NCI-H510A treated with DMSO at 0.1 percent for 48 hours (cell line): Measurements from ENCODE around the gene MCTS1.
A peak's percentile ranks its signal among the peaks of the same experiment; 100 is the strongest.

ENCODE experiments used
- DNase-seq: peaks from one replicate; lab custom pipeline; 2025; lab: John Stamatoyannopoulos, UW

Gene MCTS1, protein sequence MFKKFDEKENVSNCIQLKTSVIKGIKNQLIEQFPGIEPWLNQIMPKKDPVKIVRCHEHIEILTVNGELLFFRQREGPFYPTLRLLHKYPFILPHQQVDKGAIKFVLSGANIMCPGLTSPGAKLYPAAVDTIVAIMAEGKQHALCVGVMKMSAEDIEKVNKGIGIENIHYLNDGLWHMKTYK

GRCh38 chrX:120603707-120604360 is at the start of gene MCTS1:
Gene MCTS1 (plus strand): TSS chrX:120604101. CDS start chrX:120604237, 136 bp downstream.
- peak; percentile 93 for DNase-seq

- no peak for DNase-seq
Observed at GRCh38 chrX:120556251-120556650, 47.6 kb upstream of the MCTS1 start.

DNA sequence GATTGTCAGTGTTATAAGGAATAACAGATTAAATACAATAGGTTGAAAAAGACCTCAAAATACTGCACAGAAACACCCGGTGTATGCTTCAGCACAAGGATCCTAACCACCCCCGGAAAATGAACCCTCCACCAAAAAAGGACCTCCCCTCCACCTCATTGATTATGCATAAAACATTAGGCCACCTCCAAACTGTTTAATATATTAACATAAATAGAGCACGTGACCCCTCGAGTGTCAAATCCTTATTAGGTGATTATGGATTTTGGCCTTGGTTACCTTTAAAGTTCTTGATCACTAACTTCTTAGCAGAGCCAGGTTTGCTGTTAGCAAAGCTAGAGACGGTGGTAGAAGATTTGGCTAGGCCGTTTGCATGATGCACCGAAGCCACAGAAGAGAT is 44.1 kb upstream of the MCTS1 start:
- DNase-seq, result peak; percentile 18

GRCh38 chrX:120560405-120560841 is 43.5 kb upstream of the MCTS1 start:
- peak; percentile 47 for DNase-seq

DNA sequence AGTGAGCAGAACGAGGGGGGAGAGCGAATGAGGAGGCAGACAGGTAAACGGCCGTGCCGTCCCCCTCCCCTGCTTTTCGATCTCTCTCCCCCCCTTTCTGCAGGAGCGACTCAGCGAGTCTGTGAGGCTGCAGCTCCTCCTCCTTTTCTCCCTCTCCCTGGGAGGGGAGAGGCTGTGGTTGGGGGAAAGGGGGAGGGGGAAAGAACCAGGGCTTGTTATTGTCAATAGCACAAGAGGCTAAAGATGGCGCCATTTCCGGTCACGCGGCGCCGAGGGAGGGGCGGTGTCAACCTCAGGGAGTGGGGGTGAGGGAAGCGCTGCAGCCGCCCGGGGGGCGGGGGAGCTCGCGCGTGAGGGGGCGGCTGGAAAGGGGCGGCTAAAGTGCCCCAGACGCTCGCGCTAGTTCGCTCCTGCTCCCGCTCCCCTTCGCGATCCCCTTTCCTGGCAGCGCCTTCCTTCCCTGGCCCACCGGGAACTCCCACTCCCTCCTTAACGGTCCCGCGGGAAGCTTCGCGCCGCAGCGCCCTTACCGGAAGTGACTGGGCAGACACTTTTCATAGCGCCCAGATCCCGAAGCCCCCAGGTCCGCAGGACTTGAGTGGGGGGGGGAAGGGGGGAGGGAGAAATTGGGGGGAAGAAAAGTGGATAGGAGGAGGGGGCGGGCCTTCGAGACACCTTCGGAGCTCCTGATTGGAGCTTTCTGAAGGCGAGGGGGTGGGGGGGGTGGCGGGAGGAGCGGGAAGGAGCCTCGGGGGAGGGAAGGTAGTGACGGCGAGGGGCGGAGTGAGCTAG is 42.9 kb upstream of the MCTS1 start, which contains the start of gene CUL4B:
CUL4B (minus strand) TSS at position 121 of the 792 bp plus-strand sequence. CDS start 324 bp downstream, outside the sequence.
- DNase-seq, result peak; percentile 74

DNA sequence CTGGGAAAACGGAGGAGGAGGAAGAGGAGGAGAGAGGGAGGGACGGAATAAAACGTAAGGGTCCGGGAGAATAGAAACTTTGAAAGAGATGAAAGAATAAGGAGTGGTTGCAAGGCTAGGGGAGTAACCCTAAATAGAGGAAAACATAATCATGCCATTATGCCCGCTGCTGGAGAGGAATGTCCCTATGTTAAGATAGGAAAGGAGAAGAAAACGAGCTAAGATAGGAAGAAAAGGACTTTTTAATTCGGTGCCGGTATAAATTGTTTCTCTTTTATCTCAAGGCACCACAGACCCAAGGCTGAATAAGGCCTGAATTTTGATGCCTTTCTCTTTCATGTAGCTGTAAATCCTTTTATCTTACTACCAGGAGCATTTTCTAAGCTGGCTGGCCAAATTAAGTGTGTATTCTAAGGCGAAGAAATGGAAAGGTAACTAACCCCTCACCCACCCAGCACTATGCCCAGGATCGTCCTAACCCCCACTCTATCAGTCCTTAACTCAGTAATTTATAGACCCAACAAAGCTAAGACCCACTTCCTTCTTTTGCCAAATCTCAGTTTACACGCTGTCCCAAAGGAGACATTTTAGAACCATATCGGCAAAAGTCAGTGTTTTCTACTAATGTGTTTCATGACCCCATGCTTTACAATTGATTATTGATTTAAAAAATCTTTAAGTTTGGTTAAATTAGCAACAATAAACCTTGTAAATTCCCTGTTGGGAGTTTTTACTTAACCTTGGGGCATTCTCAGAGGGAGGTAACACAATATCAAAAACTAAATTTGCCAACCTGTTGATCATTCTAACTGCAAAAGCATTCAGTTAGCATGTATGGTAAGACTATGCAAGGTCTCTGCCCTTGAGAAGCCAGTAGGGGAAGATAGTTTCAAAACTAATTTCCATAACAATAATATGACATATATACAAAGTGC is 42.0 kb upstream of the MCTS1 start:
- no peak for DNase-seq

- DNase-seq, result no peak
Observed at GRCh38 chrX:120562569-120562926, 41.4 kb upstream of the MCTS1 start.

GRCh38 chrX:120564925-120565324 is 39.0 kb upstream of the MCTS1 start:
- DNase-seq, result no peak

- no peak for DNase-seq
Observed at GRCh38 chrX:120566817-120567216, 37.1 kb upstream of the MCTS1 start.

- no peak for DNase-seq
Observed at GRCh38 chrX:120568035-120568434, 35.9 kb upstream of the MCTS1 start.

- no peak for DNase-seq
Observed at GRCh38 chrX:120568609-120569008, 35.3 kb upstream of the MCTS1 start.

GRCh38 chrX:120570011-120570600 is 33.8 kb upstream of the MCTS1 start:
- no peak for DNase-seq

DNA sequence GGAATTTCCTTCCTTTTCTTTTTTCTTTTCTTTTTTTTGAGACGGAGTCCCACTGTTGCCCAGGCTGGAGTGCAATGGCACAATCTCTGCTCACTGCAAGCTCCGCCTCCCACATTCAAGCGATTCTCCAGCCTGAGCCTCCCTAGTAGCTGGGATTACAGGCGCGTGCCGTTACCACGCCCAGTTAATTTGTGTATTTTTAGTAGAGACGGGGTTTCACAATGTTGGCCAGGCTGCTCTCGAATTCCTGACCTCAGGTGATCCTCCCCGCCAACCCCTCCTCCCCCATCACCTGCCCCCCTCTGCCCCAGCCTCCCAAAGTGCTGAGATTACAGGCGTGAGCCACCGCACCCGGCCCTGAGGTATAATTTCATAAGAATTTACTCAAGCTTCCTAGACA is 30.1 kb upstream of the MCTS1 start:
- peak; percentile 17 for DNase-seq

GRCh38 chrX:120575379-120576114 is 28.4 kb upstream of the MCTS1 start:
- DNase-seq, result peak; percentile 96

DNA sequence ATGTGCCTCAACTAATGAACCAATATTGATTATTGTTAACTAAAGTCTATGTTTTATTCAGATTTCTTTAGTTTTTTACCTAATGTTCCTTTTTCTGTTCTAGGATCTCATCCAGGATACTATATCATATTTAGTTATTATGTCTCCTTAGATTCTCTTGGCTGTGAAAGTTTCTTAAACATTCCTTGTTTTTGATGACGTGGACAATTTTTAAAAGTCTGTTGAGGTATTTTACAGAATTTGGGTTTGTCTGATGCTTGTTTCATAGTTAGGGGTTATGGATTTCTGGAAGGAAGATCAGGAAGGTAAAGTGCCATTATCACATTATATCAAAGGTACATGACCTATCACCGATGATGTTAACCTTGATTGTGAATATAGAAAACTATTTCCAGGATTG is 18.2 kb upstream of the MCTS1 start:
- no peak for DNase-seq

DNA sequence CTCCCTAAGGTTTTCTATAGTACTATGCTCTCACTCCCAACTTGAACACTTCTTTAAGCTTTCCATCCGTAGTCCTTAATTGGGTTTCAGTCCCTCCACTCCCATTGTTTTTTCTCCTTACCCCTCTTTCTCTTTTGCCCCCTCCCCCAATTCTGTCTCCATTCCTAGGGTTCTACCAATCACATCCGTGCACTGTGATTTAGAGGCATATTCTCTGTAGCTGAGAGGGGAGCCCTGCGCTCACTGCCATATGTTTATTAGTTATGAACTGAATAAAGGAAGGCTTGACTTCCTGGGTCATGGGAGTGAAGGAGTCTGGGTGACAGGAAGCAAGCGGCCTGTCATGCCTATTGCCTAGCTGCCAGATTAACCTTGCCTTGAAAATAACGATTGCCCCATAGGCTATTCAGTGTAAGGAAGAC is 471 bp downstream of the MCTS1 start:
- peak; percentile 9 for DNase-seq

DNA sequence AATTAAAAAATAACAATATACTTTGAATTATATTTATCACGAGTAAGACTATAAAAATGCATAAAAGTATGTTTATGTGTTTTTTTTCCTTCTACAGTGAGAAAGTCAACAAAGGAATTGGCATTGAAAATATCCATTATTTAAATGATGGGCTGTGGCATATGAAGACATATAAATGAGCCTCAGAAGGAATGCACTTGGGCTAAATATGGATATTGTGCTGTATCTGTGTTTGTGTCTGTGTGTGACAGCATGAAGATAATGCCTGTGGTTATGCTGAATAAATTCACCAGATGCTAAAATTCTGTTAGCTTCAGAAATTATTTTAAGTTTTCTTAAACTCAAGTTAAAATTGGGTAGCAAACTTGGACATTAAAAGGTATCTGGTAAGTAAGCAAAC is 8.2 kb downstream of the MCTS1 start:
- no peak for DNase-seq

GRCh38 chrX:120614816-120615215 is 10.9 kb downstream of the MCTS1 start:
- no peak for DNase-seq

GRCh38 chrX:120617996-120618630 is 14.2 kb downstream of the MCTS1 start:
- DNase-seq, result no peak

- no peak for DNase-seq
Observed at GRCh38 chrX:120625371-120625770, 21.5 kb downstream of the MCTS1 start.
